DND-41 (cell line): ENCODE data around the gene EGFLAM.

Source experiments
- ATAC-seq: fragments of 200-7000 bp; cut with Tn5 transposase; 3 replicates; pipeline ENCODE4 v1.9.1; 2021; ENCODE audit warnings: low read depth; ENCODE audit not compliant: insufficient read depth
- DNase-seq: peaks from one replicate; pipeline ENCODE4 v3.0.0-alpha.2; 2020
- H2AFZ ChIP-seq: 2 replicates; pipeline ENCODE4 v1.6.0; 2012; ENCODE audit warnings: low read depth, low read length
- H3K27ac ChIP-seq: 2 replicates; pipeline ENCODE4 v1.5.1; 2012; ENCODE audit warnings: low read length, inconsistent platforms
- H3K27me3 ChIP-seq: fragments of 200-600 bp; sonication (generic); 2 replicates; pipeline ENCODE4 v1.6.0; 2012; ENCODE audit warnings: low read length, mild to moderate bottlenecking, inconsistent platforms; ENCODE audit not compliant: insufficient read depth, poor library complexity
- H3K36me3 ChIP-seq: 2 replicates; pipeline ENCODE4 v1.5.1; 2012; ENCODE audit warnings: low read length, inconsistent platforms; ENCODE audit not compliant: insufficient read depth
- H3K4me1 ChIP-seq: 2 replicates; pipeline ENCODE4 v1.5.1; 2012; ENCODE audit warnings: mild to moderate bottlenecking, low read length; ENCODE audit not compliant: insufficient read depth
- H3K4me2 ChIP-seq: 2 replicates; pipeline ENCODE4 v1.6.0; 2012; ENCODE audit warnings: mild to moderate bottlenecking, moderate library complexity, low read length, inconsistent platforms; ENCODE audit not compliant: insufficient read depth
- H3K4me3 ChIP-seq, 2 experiments: fragments of 200-600 bp in 1 of 2; shearing (Covaris generic) in 1 of 2; 2 replicates each; pipeline ENCODE4 v1.5.1; 2012 to 2016; ENCODE audit warnings: inconsistent platforms in 2 of 2, low read length in 2 of 2, mild to moderate bottlenecking in 2 of 2, low read depth in 1 of 2, moderate library complexity in 1 of 2
- H3K79me2 ChIP-seq: 2 replicates; pipeline ENCODE4 v1.6.0; 2012; ENCODE audit warnings: low read length, inconsistent platforms; ENCODE audit not compliant: insufficient read depth
- H3K9ac ChIP-seq: 2 replicates; pipeline ENCODE4 v1.6.0; 2012; ENCODE audit warnings: low read depth, mild to moderate bottlenecking, inconsistent platforms, low read length, moderate library complexity
- H3K9me3 ChIP-seq: 2 replicates; pipeline ENCODE4 v1.5.1; 2012; ENCODE audit warnings: low read length, moderate library complexity, mild to moderate bottlenecking, inconsistent platforms; ENCODE audit not compliant: insufficient read depth, severe bottlenecking
- H4K20me1 ChIP-seq: 2 replicates; pipeline ENCODE4 v1.6.0; 2012; ENCODE audit warnings: low read length; ENCODE audit not compliant: insufficient read depth
- CTCF ChIP-seq: IDR thresholded peaks from 2 replicates; pipeline ENCODE4 v1.5.1; 2012; ENCODE audit warnings: borderline replicate concordance, low read length, moderate library complexity, mild to moderate bottlenecking; ENCODE audit not compliant: poor library complexity, severe bottlenecking; ENCODE audit errors: extremely low read depth
- EZH2 ChIP-seq: IDR thresholded peaks from 3 replicates; pipeline ENCODE4 v1.6.1; 2012; ENCODE audit warnings: borderline replicate concordance, low read depth, mild to moderate bottlenecking, moderate library complexity, low read length, inconsistent platforms; ENCODE audit not compliant: severe bottlenecking

The EGFLAM gene

GRCh38 chr5:38364825-38365224 is 106.5 kb downstream of the EGFLAM start:
- Histone ChIP-seq H3K4me3 (no peak overlapping the region), H4K20me1 (no peaks in the 10 kb centered on the region), H3K9ac (no peak overlapping the region), H3K9me3 (no peaks in the 10 kb centered on the region), H3K36me3 (no peaks in the 10 kb centered on the region), H3K4me2 (no peak overlapping the region), H3K27me3 (peaks cover 16% of the 10 kb centered on the region), H3K4me1 (0 out of 2 replicates have a peak, but pooled peaks cover 4% of the 10 kb centered on the region), H3K27ac (no peak overlapping the region), H3K79me2 (no peaks in the 10 kb centered on the region), H2AFZ (no peak overlapping the region)
- DNase-seq (no peak), ATAC-seq (no peak)
- TF ChIP-seq CTCF (no peak), EZH2 (no peak)

GRCh38 chr5:38367410-38367809 is 109.1 kb downstream of the EGFLAM start:
- Histone ChIP-seq H3K9me3 (no peaks in the 10 kb centered on the region), H3K36me3 (no peaks in the 10 kb centered on the region), H2AFZ (no peak overlapping the region), H3K27me3 (peaks cover 16% of the 10 kb centered on the region), H3K4me3 (no peak overlapping the region), H3K27ac (no peak overlapping the region), H3K4me1 (0 out of 2 replicates have a peak, but pooled peaks cover 4% of the 10 kb centered on the region), H3K4me2 (no peak overlapping the region), H3K79me2 (no peaks in the 10 kb centered on the region), H3K9ac (no peak overlapping the region), H4K20me1 (no peaks in the 10 kb centered on the region)
- TF ChIP-seq EZH2 (no peak), CTCF (no peak)
- ATAC-seq, result no peak
- DNase-seq, result no peak

GRCh38 chr5:38367966-38368365 is 109.6 kb downstream of the EGFLAM start:
- Histone ChIP-seq H3K27me3 (peaks cover 16% of the 10 kb centered on the region), H3K27ac (no peak overlapping the region), H4K20me1 (no peaks in the 10 kb centered on the region), H2AFZ (no peak overlapping the region), H3K4me2 (no peak overlapping the region), H3K4me3 (no peak overlapping the region), H3K36me3 (no peaks in the 10 kb centered on the region), H3K4me1 (0 out of 2 replicates have a peak, but pooled peaks cover 4% of the 10 kb centered on the region), H3K9me3 (no peaks in the 10 kb centered on the region), H3K9ac (no peak overlapping the region), H3K79me2 (no peaks in the 10 kb centered on the region)
- DNase-seq (no peak), ATAC-seq (peak; percentile 59)
- no peak for TF ChIP-seq CTCF

- Histone ChIP-seq H3K4me1 (0 out of 2 replicates have a peak, but pooled peaks cover 4% of the 10 kb centered on the region), H4K20me1 (no peaks in the 10 kb centered on the region), H3K9me3 (no peaks in the 10 kb centered on the region), H2AFZ (no peak overlapping the region), H3K4me3 (no peak overlapping the region), H3K79me2 (no peaks in the 10 kb centered on the region), H3K9ac (no peak overlapping the region), H3K36me3 (no peaks in the 10 kb centered on the region), H3K27me3 (peaks cover 11% of the 10 kb centered on the region), H3K4me2 (no peak overlapping the region), H3K27ac (no peak overlapping the region)
- DNase-seq (no peak), ATAC-seq (no peak)
- TF ChIP-seq EZH2, result no peak
- no peak for TF ChIP-seq CTCF
Measured at GRCh38 chr5:38369692-38370091, 111.3 kb downstream of the EGFLAM start.
